GM19467 (cell line): ENCODE data around the gene IL15.
"Not testable (repeated sequence)": the region's sequence is repeated elsewhere in the genome, so short reads cannot be mapped to it uniquely, and the experiment has no call there.

Source experiments
- ATAC-seq: cut with Tn5 transposase; IDR thresholded peaks from one replicate; pipeline ENCODE4 v1.9.1; 2021; ENCODE audit warnings: mild to moderate bottlenecking, moderate library complexity; ENCODE audit not compliant: unreplicated experiment

Gene IL15

DNA sequence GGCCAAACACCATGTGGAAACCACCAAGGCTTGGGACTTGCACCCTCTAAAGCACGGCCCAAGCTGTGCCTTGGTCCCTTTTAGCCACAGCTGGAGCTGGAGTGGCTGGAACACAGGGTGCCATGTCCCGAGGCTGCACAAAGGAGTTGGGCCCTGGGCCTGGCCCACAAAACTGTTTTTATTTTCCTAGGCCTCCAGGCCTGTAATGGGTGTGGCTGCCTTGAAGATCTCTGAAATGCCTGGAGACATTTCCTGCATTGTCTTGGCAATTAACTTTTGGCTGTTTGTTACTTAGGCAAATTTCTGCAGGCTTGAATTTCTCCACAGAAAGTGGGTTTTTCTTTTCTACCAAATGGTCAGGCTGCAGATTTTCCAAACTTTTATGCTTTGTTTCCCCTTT lies 55.7 kb downstream of the IL15 start:
- ATAC-seq, result no peak

DNA sequence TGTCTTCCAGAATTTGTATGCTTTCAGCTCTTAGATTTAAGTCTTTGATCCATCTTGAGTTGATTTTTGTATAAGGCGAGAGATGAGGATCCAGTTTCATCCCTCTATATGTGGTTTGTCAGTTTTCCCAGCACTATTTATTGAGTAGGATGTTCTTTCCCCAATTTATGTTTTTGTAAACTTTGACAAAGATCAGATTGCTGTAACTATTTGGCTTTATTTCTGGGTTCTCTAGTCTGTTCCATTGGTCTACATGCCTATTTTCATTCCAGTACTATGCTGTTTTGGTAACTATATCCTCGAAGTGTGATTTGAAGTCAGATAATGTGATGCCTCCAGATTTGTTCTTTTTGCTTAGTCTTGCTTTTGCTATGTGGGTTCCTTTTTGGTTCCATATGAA lies 60.7 kb downstream of the IL15 start:
- no peak for ATAC-seq

DNA sequence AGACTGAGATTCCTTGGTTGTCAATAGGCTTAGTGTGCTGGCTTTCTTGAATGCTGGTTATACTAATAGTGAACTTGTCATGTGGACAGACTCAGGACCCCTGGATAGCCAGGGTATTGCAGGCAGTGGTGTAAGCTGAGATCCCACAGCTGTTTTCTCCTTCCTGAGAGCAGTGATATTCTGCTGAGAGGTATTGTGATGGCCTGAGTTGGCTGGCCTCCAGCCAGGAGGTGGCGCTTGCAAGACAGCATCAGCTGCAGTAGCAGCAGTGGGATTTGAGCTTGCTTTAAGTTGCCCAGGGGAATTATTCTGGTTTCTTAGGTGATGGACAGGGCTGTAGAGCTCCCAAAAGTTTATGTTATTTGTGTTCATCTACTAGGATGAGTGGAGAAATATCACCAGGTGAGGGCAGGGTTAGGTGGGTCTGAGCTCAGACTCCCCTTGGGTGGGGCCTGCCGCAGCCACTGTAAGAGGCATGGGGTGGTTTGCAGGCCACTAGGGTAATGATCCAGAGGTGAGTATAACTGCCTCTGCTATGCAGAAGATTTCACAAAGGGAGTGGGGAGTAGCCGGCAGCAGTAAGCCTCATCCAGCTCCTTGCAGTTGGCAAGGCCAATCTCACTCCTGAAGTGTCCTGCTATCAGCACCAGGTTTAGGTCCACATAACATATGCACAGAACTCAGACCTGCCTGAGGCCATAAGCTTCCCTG lies 66.2 kb downstream of the IL15 start:
- no peak for ATAC-seq

DNA sequence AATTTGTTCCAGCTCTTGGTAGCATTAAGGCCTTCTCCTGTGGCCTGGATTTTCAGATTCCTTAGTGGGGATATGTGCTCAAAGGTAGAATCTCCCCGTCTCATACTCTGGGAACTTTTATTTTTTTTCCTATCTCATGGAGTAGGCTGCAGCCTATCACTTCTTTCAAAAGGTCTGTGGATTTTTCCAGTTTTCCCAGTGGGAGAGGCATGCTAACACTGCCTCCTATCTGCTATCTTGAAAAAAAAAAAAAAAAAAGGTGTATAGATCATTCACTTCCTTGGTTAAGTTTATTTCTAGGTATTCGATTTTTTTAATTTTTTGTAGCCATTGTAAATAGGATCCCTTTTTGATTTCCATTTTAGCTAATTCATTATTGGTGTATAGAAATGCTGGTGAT lies 67.1 kb downstream of the IL15 start:
- no peak for ATAC-seq

DNA sequence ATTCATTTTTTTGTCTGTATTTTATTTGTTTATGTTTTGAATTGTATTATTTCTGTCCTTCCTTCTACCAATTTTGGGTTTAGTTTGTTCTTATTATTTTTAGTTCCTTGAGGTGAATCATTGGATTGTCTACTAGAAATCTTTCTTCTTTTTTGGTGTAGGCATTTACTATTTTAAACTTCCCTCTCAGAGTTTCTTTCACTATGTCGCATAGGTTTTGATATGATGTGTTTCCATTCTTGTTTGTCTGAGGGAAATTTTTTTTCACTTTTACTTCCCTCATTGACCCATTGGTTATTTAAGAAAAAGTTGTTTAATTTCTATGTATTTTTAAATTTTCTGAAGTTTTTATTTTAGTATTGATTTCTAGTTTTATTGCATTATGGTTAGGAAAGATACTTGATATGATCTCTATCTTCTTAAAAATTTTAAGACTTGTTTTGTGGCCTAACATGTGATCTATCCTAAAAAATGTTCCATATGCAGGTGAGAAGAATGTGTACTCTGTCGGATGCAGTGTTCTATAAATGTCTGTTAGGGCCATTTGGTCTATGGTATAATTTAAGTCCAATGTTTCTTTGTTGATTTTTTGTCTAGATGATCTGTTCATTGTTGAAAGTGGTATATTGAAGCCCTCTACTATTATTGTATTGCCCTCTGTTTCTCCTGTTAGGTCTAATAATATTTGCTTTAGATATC lies 68.8 kb downstream of the IL15 start:
- ATAC-seq, result peak; percentile 49

DNA sequence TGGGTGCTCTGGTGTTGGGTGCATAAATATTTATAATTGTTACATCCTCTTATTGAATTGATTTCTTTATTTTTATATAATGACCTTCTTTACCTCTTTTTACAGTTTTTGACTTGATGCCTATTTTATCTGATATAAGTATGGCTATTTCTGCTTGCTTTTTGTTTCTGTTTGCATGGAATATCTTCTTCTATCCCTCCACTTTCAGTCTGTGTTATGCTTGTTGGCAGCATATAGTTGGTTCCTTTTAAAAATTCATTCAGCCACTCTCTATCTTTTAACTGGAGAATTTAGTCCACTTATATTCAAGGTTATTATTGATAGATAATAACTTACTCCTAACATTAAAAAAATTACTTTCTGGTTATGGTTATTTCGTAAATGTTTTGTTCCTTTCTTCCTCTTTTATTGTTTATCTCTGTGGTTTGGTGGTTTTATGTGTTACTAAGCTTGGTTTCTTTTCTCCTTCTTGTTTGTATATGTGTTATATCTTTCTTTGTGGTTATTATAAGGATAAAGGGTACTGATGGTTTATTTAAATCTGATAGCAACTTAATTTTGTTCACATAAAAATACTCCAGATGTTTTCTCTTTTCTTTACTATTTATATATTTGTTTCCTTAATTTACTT lies 69.5 kb downstream of the IL15 start:
- peak; percentile 41 for ATAC-seq

DNA sequence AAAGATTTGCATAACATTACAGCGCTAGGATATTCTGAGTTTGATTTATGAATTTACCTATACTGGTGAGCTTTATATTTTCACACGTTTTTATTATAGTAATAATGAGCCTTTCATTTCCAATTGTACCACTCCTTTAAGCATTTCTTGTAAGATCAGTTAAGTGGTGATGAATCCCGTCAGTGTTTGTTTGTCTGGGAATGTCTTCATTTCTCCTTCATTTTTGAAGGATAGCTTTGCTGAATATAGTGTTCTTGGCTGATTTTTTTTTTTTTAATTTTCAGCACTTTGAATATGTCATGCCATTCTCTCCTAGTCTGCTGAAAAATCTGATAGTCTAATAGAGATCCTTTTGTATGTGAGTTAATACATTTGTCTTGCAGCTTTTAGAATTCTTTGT lies 70.1 kb downstream of the IL15 start:
- ATAC-seq, result no peak

DNA sequence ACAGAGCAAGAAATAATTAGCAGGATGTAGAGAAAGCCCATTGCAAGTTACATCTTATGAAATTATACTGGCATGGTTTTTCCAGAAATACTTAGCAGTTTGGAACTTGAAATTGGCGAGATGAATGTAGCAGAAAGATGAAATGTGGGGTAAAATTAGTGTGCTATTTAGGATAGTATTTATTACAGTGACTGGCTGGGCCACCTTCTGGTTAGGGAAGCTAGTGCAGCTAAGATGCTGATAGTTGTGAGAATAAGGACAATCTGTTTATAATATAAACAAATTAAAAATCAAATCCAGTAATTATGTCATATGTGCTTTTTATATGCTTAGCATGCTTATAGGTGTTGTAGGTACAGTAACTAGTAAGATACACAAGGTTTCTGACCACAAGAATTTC lies 74.8 kb downstream of the IL15 start:
- peak; percentile 50 for ATAC-seq

DNA sequence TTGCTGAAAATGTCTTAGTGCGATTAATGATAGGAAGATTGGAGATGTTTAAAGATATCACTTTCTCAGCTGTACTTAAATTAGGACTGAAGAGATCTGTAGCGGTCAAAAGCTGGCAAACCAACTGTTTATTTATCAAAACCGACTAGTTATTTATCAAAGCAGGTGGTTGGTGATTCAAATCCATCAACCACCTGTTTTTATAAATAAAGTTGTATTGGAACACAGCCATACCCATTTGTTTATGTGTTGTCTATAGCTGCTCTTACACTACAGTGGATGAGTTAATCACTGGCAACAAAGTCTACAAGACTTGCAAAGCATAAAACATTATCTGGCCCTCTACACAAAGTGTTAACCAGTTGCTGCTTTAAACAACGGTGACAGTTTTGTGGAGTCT lies 76.8 kb downstream of the IL15 start:
- ATAC-seq, result no peak

DNA sequence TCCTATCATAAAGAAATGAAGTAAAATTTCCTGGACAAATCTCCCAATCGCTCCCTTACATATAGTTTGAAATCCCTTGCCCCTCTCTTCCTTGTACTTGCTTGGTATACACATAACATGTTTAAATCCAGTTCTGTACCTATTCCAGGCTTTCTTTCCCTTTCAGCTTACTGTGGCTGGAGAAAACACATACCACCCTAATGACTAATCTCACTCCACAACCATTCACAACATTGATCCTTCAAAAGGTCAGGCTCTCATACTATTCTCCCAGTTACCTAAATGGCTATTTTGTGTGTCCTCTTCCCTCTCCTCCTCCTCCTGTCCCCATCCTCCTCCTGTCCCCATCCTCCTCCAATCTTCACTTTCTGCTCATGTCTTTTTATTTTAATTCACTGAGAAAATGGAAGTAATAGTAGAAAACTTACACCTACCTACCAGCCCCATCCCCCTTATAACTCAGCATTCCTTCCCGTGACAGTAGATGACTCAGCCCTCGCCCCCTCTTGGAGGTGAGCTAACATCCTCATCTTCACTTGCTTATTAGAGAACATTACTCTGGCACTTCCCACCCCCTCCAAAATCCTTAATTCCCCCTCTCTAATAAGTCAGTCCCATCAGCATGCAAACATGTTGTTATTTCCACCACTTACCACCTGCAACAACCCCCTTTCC lies 77.5 kb downstream of the IL15 start:
- ATAC-seq, result no peak

DNA sequence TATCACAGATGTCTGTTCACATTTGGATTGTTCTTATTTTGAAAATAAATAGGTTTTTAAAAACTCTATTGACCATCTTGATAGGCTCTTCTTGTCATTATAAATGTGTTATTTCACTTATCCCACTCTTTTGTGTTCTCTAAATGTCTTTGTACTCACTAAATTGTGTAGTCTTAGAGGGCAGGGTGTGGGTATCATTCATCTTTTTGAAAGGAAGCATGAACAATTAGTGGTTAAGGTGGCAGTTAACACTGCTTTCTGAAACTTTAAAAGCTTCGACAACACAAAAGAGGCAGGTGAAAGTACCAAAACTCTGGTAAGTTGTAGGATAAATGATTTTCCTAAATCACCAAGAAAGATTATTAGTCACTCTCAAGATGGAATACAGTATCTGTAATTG lies 83.2 kb downstream of the IL15 start:
- ATAC-seq, result no peak

DNA sequence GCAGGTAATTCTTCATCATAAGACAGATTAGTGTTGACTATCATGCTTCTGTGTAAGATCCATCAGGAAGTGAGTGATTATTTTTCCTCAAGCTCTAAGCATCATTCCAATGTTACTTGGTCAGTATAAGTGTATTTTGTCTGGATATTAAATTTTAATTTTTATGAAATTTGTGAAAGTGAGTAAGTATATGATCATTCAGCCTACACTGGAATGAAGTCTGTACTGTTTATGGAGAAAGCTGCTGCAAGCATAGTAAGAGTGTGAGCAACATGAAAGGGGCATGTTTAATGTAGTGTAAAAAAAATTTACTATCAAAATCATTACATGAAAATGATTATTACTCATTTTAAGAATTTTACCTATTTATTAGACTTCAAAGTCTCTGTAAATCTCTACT lies 84.8 kb downstream of the IL15 start:
- no peak for ATAC-seq

DNA sequence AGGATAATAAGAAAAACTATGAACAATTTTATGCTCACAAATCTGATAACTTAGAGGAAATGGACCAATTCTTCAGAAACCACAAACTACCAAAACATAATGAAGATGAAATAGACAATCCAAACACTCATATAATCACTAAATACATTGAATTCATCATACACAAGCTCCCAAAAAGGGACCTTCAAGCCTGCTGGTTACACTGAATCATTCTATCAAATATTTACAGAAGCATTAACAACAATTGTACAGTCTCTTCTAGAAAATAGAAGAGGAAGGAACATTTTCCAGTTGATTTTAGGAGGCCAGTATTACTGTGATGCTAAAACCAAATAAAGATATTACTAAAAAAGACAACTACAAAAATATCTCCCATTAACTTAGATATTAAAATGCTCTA lies 88.3 kb downstream of the IL15 start:
- ATAC-seq, result no peak

DNA sequence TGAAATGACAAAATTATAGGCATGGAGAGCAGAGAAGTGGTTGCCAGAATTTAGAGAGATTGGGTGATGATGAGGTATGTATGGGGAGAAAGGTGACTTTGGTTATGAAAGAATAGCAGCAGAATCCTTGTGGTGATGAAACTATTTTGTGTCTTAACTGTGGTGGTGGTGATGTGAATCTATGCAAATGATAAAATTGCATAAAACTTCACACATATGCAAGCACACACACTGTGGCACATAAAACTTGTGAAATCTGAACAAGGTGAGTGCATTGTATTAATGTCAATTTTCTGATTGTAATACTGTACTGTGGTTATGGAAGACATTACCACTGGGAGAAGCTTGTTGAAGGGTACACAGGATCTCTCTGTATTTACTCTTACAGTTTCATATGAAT lies 91.0 kb downstream of the IL15 start:
- ATAC-seq, result no peak

DNA sequence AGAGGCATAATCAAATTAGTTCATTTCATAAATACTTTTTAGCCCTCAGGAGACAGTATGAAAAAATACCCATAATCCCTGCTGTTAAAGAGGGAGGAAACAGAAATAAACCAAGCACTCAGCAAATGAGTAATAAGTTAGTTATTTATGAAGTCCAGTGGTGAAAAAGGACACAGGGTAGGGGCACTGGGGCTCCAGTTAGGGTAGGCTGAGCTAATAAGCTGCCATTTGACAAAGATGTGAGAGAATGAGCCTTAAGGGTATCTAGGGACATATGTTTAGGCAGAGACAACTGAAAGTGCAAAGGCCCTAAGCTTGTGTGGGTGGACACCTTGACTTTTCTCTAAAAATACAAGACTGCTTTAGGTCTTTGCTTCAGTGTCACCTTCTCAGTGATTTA lies 94.4 kb downstream of the IL15 start:
- ATAC-seq, result no peak

DNA sequence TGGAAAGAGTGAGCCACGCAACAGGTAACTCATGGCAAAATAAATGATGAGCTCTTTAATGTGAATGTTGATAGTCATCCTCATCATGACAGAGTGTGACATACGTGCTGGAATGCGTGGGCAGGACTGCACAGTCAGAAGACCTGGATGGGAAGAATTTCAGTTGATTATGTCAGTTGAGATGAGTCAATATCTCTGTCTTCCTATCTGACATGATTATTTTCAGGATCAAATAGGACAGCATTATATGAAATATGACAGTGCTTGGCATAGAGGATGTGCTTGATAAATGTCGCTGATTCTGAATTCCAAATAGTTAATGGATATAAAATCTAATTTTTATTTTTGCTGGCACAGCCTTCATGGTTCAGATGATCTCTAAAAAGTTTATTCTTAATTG lies 95.1 kb downstream of the IL15 start:
- ATAC-seq, result no peak

DNA sequence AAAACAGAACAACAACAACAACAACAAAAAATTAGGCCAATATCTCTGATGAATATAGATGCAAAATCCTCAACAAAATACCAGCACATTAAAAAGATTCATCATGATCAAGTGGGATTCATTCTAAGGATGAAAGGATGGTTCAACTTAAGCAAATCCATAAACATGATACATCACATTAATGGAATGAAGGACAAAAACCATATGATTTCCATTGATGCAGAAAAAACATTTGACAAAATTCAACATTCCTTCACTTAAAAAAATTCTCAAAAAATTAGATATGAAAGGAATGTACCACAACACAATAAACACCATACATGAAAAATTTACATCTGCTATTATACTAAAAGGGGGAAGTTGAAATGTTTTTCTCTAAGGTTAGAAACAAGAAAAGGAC lies 103.3 kb downstream of the IL15 start:
- no peak for ATAC-seq

DNA sequence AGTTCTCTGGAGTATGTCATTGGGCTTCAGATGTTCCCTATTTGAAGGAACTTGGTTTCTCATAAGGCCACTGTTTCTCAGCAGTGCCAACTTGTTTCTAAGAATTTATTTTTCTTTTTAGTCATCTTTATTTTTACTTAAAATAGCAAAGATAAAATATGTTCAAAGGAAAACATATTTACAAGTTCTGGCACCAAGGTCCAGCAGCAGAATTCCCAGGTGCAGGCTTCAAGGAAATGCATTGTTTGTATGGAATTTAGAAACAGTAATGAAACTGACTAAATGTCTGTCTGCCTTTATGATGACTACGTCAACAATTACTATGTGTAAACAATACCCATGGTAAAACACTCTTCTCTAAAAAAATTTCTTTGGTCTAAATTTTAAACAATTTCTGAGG lies 109.6 kb downstream of the IL15 start:
- ATAC-seq, result no peak

DNA sequence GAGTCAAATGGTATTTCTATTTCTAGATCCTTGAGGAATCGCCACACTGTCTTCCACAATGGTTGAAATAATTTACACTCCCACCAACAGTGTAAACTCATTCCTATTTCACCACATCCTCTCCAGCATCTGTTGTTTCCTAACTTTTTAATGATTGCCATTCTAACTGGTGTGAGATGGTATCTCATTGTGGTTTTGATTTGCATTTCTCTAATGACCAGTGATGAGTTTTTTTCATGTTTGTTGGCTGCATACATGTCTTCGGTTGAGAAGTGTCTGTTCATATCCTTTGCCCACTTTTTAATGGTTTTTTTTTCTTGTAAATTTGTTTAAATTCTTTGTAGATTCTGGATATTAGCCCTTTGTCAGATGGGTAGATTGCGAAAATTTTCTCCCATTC lies 115.4 kb downstream of the IL15 start:
- ATAC-seq, result not testable (repeated sequence)

DNA sequence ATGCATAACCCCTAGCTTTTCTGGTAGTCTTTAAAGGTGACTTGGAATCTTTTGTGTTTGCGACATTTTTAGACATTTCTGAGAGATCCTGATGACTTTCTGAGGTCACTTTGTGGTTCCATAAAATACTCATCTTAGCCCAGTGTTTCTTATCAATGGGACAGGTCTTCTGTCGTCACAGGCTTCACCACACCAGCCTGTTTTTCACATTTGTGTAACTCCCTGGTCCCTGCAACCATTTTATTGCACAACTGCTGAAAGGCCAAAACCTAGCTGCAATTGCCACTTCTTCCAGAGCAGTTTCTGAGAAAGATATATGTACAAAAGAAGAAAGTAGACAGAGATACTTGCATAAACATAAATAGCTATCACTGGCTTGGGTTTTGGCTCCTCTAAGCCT lies 120.9 kb downstream of the IL15 start:
- no peak for ATAC-seq

DNA sequence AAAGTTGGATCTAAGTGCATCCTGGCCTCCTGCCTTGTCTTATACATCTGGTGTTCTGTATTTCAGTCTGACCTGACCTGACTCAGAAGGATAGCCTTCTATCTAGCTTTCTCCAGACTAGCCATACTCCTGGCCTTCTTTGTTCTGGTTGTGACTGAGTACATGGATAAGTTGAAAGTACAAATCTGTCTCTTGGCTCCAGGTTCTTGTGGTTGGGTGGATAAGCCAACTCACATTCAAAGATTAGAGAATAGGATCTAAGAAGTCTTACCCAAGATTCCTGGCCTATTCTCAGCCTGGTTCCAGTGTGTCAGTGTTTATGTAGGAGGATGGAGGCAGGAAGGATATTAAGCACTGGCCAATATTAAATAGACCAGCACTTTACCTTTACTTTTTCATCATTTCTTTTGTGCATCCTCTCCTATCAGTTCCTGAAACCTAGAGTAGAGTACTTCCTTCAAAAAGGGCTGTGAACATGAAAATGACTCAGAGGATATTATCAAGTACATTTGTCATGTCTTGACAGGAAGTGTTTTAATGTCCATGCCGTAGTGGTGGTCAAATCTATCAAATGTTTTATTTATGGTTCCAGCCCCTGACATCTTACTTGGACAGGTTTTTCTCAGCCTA lies 123.5 kb downstream of the IL15 start:
- no peak for ATAC-seq
